HG02852 (cell line): ENCODE results near the gene KIAA1958.

Experiments used
- ATAC-seq: cut with Tn5 transposase; IDR thresholded peaks from one replicate; pipeline ENCODE4 v1.9.1; 2021; ENCODE audit warnings: mild to moderate bottlenecking, moderate library complexity; ENCODE audit not compliant: unreplicated experiment

Gene KIAA1958

DNA sequence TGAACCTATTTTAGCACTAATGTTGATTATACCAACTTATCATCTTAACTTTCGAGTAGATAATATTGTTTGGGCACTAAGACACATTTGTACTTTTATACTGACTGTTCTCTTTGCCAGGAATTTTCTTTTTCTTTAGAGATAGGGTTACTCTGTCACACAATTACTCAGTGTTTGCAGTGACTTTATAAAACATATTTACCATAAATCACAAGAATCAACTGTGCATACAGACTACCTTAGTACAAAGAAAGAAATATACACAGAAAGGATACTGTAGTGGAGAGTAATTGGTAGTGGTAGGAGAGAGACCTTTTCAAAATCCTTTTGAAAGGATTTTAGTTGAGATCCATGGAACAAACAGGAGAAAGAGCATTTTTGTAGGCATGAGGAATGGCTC lies 40.3 kb downstream of the KIAA1958 start:
- no peak for ATAC-seq

- no peak for ATAC-seq
Measured at GRCh38 chr9:112527959-112528358, 41.3 kb downstream of the KIAA1958 start.

GRCh38 chr9:112529316-112529715 lies 42.7 kb downstream of the KIAA1958 start:
- no peak for ATAC-seq

- ATAC-seq, result no peak
Measured at GRCh38 chr9:112530751-112531205, 44.2 kb downstream of the KIAA1958 start.

GRCh38 chr9:112531666-112532282 lies 45.1 kb downstream of the KIAA1958 start:
- ATAC-seq, result no peak

- ATAC-seq, result no peak
Measured at GRCh38 chr9:112532427-112532826, 45.8 kb downstream of the KIAA1958 start.

DNA sequence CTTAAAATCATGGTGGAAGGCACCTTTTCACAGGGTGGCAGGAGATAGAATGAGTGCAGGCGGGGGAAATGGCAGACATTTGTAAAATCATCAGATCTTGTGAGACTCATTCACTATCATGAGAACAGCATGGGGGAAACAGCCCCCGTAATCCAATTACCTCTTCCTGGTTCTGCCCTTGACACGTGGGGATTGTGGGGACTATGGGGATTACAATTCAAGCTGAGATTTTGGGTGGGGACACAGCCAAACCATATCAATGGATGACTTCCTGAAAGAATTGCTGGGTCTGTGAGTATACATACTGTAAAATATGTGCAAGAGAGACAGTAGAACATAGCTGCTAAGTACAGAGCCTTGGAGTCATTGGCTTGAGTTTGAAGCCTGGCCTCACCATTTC lies 47.0 kb downstream of the KIAA1958 start:
- no peak for ATAC-seq

- no peak for ATAC-seq
Measured at GRCh38 chr9:112535301-112535700, 48.7 kb downstream of the KIAA1958 start.

DNA sequence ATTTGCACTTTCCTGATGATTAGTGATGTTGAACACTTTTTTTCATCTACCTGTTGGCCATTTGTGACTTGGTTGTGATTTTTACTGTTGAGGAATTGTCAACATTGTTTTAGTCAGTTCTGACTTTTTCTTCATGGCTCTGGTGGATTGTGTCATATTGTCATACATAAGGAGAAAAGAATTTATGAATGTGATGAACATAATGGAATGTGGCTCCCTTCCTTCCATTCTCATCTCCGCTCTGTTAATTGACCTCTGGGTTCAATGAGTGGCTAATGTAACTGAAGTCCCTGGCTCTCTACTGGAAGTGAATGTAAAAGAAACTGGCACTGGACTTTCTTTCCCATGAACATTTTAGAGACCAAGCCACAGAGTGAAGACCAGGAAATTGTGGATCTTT lies 49.2 kb downstream of the KIAA1958 start:
- no peak for ATAC-seq

- no peak for ATAC-seq
Measured at GRCh38 chr9:112537561-112537960, 50.9 kb downstream of the KIAA1958 start.

DNA sequence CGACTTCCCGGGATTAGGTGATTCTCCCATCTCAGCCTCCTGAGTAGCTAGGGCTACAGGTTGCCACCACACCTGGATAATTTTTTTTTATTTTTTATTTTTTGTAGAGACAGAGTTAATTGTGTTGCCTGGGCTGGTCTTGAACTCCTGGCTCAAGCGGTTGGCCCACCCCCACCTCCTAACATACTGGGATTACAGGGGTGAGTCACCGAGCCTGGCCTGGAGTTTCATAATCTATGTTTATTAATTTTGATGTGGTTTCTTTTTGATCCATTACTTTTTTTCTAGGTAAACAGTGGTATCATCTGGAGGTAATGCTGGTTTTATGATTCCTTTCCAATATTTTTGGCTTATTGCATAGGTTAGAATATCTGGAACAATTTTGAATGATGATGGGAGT lies 54.2 kb downstream of the KIAA1958 start:
- ATAC-seq, result no peak

DNA sequence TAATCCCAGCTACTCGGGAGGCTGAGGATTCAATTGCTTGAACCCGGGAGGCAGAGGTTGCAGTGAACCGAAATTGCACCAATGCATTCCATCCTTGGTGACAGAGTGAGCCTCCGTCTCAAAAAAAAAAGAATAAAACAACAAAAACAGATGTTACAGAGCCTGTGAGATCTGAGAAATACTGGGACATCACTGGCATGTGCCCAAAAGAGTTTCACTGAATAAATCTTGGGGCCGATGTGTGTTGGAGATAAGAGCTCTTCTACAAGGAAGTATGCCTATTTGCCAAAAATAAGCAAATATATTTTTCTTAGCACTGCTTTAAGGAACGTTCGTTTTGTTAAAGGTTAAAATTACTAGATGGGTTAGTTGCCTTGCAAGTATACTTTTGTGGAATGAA lies 55.1 kb downstream of the KIAA1958 start:
- no peak for ATAC-seq

DNA sequence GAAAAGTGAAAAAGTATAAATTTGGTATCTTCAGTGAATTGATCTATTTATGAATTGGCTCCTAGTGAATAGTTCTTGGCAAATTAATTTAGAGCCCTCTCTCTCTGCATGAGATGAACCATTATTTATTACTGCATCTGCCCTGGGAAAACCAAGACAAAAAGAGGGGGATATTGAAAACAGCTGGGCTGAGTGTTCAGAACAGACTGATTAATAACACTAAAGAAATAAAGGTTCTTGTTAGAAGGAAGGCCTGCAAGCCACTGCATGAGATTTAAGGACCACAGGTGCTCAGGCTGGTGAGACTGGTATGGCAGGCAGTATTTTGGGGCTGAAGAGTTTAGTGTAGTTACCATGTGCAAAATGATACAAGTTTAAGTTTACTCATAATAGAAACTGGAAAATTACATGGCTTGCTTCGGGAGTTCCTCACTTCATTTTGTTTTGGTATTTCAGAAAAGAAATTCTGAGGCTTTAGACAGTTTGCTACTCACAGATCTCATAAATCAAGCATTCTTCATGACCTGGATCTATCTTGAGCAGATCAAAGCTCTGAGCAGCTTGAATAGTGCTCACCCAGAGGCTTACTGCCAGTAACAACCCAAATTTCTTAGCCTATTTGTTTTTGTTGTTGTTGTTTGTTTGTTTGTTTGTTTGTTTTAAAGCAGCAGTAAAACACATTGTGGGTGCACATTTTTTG lies 56.1 kb downstream of the KIAA1958 start:
- no peak for ATAC-seq

GRCh38 chr9:112544477-112544876 lies 57.9 kb downstream of the KIAA1958 start:
- ATAC-seq, result no peak

DNA sequence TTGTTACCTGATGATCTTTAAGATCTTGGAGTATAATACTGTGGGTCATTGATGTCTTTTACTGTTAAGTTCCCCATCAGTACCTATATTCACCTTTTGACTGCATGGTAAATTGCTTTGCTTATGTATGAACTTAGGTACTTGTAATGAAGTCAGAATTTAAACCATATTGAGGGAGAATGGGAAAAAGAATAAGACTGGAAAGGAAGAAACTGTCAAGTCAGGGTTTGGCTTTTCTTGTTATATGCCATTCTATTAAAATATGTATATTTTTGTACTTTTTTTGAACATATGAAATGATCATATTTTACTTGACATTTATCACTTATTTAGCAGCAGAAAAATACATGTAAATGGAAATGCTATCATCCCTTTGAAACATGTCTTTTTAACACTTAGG lies 58.6 kb downstream of the KIAA1958 start:
- no peak for ATAC-seq

DNA sequence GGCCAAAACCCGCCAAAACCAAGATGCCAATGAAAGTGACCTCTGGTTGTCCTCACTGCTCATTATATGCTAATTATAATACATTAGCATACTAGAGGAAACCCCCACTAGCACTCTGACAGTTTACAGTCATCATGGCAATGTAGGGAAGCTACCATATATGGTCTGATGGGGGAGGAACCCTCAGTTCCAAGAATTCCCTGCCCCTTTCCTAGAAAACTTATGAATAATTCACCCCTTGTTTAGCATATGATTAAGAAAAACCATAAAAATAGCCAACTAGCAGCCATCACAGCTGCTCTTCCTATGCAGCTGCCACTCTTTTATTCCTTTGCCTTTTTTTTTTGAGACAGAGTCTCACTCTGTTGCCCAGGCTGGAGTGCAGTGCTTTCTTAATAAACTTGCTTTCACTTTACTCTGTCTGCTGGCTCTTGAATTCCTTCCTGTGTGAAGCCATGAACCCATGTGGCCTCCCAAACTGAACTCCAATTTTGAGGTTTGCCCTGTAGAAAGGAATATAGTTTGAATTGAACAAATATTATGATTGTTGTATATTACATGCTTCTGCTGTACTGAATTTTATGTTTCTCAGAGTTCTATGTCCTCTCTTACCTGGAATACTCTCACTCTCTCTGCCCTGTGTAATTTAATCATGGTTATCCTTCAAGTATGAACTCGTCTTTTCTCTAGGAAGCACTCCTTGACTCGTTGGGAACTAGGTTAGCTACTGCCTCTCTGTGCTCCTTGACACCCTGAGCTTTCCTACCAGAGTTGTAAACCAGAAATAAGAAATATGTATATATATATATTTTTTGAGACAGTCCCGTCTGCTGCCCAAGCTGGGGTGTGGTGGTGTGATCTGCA lies 59.8 kb downstream of the KIAA1958 start:
- ATAC-seq, result no peak

- ATAC-seq, result no peak
Measured at GRCh38 chr9:112548051-112548440, 61.4 kb downstream of the KIAA1958 start.

- ATAC-seq, result no peak
Measured at GRCh38 chr9:112548836-112549595, 62.4 kb downstream of the KIAA1958 start.

GRCh38 chr9:112550531-112550930 lies 63.9 kb downstream of the KIAA1958 start:
- no peak for ATAC-seq

GRCh38 chr9:112551641-112552040 lies 65.0 kb downstream of the KIAA1958 start:
- no peak for ATAC-seq
